PC-3 (cell line): ENCODE results near the gene SPIB. TPM values are rescaled to one million over a fixed set of nuclear protein-coding genes. Genes with fewer than 3 reads are reported as not detected.

Experiments used
- ATAC-seq: fragments of 200-7000 bp; cut with Tn5 transposase; 2 replicates; pipeline ENCODE4 v1.9.1; 2020; ENCODE audit warnings: mild to moderate bottlenecking, moderate library complexity
- BruUV-seq: library from RNA; stranded (reverse); fragments of 400-500 nt; replicated peaks from 2 replicates; lab custom pipeline; 2021; lab: Mats Ljungman, UMichigan
- CTCF ChIA-PET: fragments of 300-600 bp; sonication (Branson Sonifier 250); formaldehyde crosslinking; loops from one replicate; lab custom pipeline; 2022; ENCODE audit warnings: antibody characterized with exemption; lab: Charles Lee
- POLR2A ChIA-PET: fragments of 300-600 bp; sonication (Branson Sonifier 250); formaldehyde crosslinking; loops from one replicate; lab custom pipeline; 2022; ENCODE audit warnings: antibody characterized with exemption; ENCODE audit not compliant: unreplicated experiment; lab: Charles Lee
- DNase-seq: peaks from one replicate; pipeline ENCODE4 v3.0.0-alpha.2; 2015
- H2AFZ ChIP-seq: fragments of 300-600 bp; sonication (generic); 2 replicates; pipeline ENCODE4 v1.6.0; 2016; ENCODE audit warnings: antibody characterized with exemption, low read length
- H3F3A ChIP-seq: fragments of 300-600 bp; sonication (generic); one replicate; pipeline ENCODE4 v1.6.0; 2017; ENCODE audit warnings: antibody characterized with exemption, low read length, control low read depth, mild to moderate bottlenecking; ENCODE audit not compliant: unreplicated experiment
- H3K27ac ChIP-seq: fragments of 300-600 bp; sonication (generic); 2 replicates; pipeline ENCODE4 v1.5.1; 2016; ENCODE audit warnings: mild to moderate bottlenecking, low read length
- H3K27me3 ChIP-seq: fragments of 300-600 bp; sonication (generic); 2 replicates; pipeline ENCODE4 v1.6.1; 2016; ENCODE audit warnings: low read length, mixed read lengths
- H3K36me3 ChIP-seq: fragments of 300-600 bp; sonication (generic); 2 replicates; pipeline ENCODE4 v1.6.1; 2016; ENCODE audit warnings: low read depth, mixed run types, low read length, mixed read lengths
- H3K4me1 ChIP-seq: fragments of 300-600 bp; sonication (generic); 2 replicates; pipeline ENCODE4 v1.5.1; 2016; ENCODE audit warnings: low read length; ENCODE audit not compliant: insufficient read depth
- H3K4me2 ChIP-seq: fragments of 300-600 bp; sonication (generic); 2 replicates; pipeline ENCODE4 v1.6.0; 2016; ENCODE audit warnings: low read length
- H3K4me3 ChIP-seq: fragments of 300-600 bp; sonication (generic); 2 replicates; pipeline ENCODE4 v1.5.1; 2016; ENCODE audit warnings: mild to moderate bottlenecking, low read length, mixed read lengths
- H3K79me2 ChIP-seq: fragments of 300-600 bp; sonication (generic); 2 replicates; pipeline ENCODE4 v1.6.1; 2017; ENCODE audit warnings: low read length, mixed read lengths
- H3K9ac ChIP-seq: fragments of 300-600 bp; sonication (generic); 2 replicates; pipeline ENCODE4 v1.6.0; 2016; ENCODE audit warnings: mild to moderate bottlenecking, low read length
- H3K9me2 ChIP-seq: fragments of 300-600 bp; sonication (generic); replicated peaks from 2 replicates; pipeline ENCODE4 v1.6.1; 2016; ENCODE audit warnings: mixed run types, low read length, mixed read lengths
- H3K9me3 ChIP-seq: fragments of 300-600 bp; sonication (generic); 2 replicates; pipeline ENCODE4 v1.6.1; 2016; ENCODE audit warnings: low read length, mixed read lengths
- H4K20me1 ChIP-seq: fragments of 300-600 bp; sonication (generic); 2 replicates; pipeline ENCODE4 v1.6.1; 2016; ENCODE audit warnings: low read length, mixed read lengths
- EZH2 ChIP-seq: fragments of 300-600 bp; sonication (generic); IDR thresholded peaks from one replicate; pipeline ENCODE4 v1.6.1; 2017; ENCODE audit warnings: antibody characterized with exemption, mild to moderate bottlenecking, low read length; ENCODE audit not compliant: unreplicated experiment
- EZH2phosphoT487 ChIP-seq: fragments of 300-600 bp; sonication (generic); IDR thresholded peaks from 2 replicates; pipeline ENCODE4 v1.6.1; 2018; ENCODE audit warnings: mild to moderate bottlenecking, antibody characterized with exemption, low read length, borderline replicate concordance
- intact Hi-C: fragments of 100-400 bp; cut with micrococcal nuclease; formaldehyde crosslinking; loops from 2 replicates; pipeline ENCODE4 v1.9.0; 2023
- total RNA-seq: library from RNA; depleted of rRNA; stranded (reverse); fragments of >200 nt; gene quantifications from 2 replicates; pipeline ENCODE4 v1.2.3, GENCODE V29; 2014
- TF ChIP-seq, protein P1 (sequence below): fragments of 300-600 bp; sonication (generic); conservative IDR thresholded peaks from 2 replicates; pipeline ENCODE4 v1.5.1; 2017; ENCODE audit warnings: antibody characterized with exemption, low read depth, mild to moderate bottlenecking, low read length

Gene SPIB
- total RNA-seq, 1 experiment from 2014 or later: not detected

DNA sequence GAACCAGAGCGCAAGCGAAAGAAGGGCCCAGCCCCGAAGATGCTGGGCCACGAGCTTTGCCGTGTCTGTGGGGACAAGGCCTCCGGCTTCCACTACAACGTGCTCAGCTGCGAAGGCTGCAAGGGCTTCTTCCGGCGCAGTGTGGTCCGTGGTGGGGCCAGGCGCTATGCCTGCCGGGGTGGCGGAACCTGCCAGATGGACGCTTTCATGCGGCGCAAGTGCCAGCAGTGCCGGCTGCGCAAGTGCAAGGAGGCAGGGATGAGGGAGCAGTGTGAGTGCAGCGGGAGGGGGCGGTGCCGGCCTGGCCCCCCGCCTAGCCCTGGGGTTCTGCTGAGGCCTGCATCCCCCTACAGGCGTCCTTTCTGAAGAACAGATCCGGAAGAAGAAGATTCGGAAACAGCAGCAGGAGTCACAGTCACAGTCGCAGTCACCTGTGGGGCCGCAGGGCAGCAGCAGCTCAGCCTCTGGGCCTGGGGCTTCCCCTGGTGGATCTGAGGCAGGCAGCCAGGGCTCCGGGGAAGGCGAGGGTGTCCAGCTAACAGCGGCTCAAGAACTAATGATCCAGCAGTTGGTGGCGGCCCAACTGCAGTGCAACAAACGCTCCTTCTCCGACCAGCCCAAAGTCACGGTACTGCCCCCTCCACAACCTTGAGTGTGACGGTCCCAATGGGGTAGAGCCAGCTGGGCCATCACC is 40.4 kb upstream of the SPIB start:
- DNase-seq (no peak), ATAC-seq (no peak)
- BruUV-seq: TSS peak; percentile 30
- ChIA-PET POLR2A (no interaction called here), CTCF (no interaction called here)
- TF ChIP-seq, protein P1, sequence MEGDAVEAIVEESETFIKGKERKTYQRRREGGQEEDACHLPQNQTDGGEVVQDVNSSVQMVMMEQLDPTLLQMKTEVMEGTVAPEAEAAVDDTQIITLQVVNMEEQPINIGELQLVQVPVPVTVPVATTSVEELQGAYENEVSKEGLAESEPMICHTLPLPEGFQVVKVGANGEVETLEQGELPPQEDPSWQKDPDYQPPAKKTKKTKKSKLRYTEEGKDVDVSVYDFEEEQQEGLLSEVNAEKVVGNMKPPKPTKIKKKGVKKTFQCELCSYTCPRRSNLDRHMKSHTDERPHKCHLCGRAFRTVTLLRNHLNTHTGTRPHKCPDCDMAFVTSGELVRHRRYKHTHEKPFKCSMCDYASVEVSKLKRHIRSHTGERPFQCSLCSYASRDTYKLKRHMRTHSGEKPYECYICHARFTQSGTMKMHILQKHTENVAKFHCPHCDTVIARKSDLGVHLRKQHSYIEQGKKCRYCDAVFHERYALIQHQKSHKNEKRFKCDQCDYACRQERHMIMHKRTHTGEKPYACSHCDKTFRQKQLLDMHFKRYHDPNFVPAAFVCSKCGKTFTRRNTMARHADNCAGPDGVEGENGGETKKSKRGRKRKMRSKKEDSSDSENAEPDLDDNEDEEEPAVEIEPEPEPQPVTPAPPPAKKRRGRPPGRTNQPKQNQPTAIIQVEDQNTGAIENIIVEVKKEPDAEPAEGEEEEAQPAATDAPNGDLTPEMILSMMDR: no peak
- TF ChIP-seq EZH2 (no peak), EZH2phosphoT487 (no peak)
- no peak overlapping the region for H3K9ac ChIP-seq
- H3K9me2 ChIP-seq: no peaks in the 10 kb centered on the region
- no peak overlapping the region for H3K4me3 ChIP-seq
- peaks cover 17% of the 10 kb centered on the region for H3K4me1 ChIP-seq
- H3K4me2 ChIP-seq: no peak overlapping the region
- no peaks in the 10 kb centered on the region for H3K27me3 ChIP-seq
- H3K27ac ChIP-seq: no peak overlapping the region
- no peak overlapping the region for H2AFZ ChIP-seq
- peaks cover 30% of the 10 kb centered on the region for H3K36me3 ChIP-seq
- peaks cover 1% of the 10 kb centered on the region for H3F3A ChIP-seq
- peaks cover 14% of the 10 kb centered on the region for H4K20me1 ChIP-seq
- H3K9me3 ChIP-seq: no peaks in the 10 kb centered on the region
- intact Hi-C loops: no loop called here
- H3K79me2 ChIP-seq: peaks cover 8% of the 10 kb centered on the region; the same call in 1 of the 2 replicates

DNA sequence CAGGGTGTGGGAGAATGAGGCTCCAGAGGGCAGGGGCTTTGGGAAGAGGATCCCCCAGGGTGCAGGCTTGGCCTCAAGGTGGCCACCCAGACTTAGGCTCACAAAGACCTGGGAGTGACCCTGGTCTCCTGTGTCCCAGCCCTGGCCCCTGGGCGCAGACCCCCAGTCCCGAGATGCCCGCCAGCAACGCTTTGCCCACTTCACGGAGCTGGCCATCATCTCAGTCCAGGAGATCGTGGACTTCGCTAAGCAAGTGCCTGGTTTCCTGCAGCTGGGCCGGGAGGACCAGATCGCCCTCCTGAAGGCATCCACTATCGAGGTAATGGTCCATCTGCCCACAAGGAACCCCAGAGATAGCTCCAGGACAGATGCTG is 39.9 kb upstream of the SPIB start:
- Histone ChIP-seq H3K4me1 (peaks cover 21% of the 10 kb centered on the region), H3K27ac (no peak overlapping the region), H2AFZ (no peak overlapping the region), H3K4me2 (no peak overlapping the region), H3K9me3 (no peaks in the 10 kb centered on the region), H3K9me2 (no peaks in the 10 kb centered on the region), H3K36me3 (peaks cover 30% of the 10 kb centered on the region), H3F3A (peaks cover 3% of the 10 kb centered on the region), H4K20me1 (peaks cover 14% of the 10 kb centered on the region), H3K9ac (no peak overlapping the region), H3K27me3 (no peaks in the 10 kb centered on the region), H3K4me3 (no peak overlapping the region), H3K79me2 (peaks cover 8% of the 10 kb centered on the region; the same call in 1 of the 2 replicates)
- ATAC-seq (no peak), DNase-seq (no peak)
- TF ChIP-seq, protein P1: no peak
- TF ChIP-seq EZH2phosphoT487 (no peak), EZH2 (no peak)
- ChIA-PET CTCF (no interaction called here), POLR2A (no interaction called here)
- no TSS peak for BruUV-seq
- intact Hi-C loops: no loop called here

DNA sequence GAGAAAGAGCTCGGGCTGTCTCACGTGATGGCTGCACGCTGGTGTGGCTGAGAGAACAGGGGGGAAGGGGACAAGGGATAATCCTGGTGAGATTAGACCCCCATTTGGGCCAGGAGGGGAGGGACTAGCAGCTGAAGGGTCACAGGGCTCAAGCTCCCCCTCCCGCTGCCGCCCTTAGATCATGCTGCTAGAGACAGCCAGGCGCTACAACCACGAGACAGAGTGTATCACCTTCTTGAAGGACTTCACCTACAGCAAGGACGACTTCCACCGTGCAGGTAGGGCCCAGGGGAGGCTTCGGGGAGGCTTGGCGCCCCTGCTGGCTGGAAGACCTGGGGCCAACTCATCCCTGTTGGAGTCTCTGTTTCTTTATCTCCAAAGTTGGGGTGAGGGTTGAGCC is 39.1 kb upstream of the SPIB start:
- Histone ChIP-seq H3K4me2 (no peak overlapping the region), H3K4me3 (no peak overlapping the region), H3K4me1 (peaks cover 15% of the 10 kb centered on the region; the same call in 1 of the 2 replicates), H3K79me2 (peaks cover 12% of the 10 kb centered on the region), H3F3A (peaks cover 3% of the 10 kb centered on the region), H3K27ac (no peak overlapping the region), H3K27me3 (no peaks in the 10 kb centered on the region), H2AFZ (no peak overlapping the region), H3K36me3 (peaks cover 30% of the 10 kb centered on the region), H3K9me2 (no peaks in the 10 kb centered on the region), H3K9ac (no peak overlapping the region), H4K20me1 (peaks cover 14% of the 10 kb centered on the region), H3K9me3 (no peaks in the 10 kb centered on the region)
- DNase-seq (no peak), ATAC-seq (no peak)
- intact Hi-C loops: no loop called here
- no peak for TF ChIP-seq EZH2
- TF ChIP-seq, protein P1: 0 out of 2 replicates have a peak, but pooled peaks have one; percentile 16
- POLR2A ChIA-PET: no interaction called here
- CTCF ChIA-PET: no interaction called here
- no TSS peak for BruUV-seq
